Endothelial cell of umbilical vein (primary cell): ENCODE data around the gene EFNA5. TPM values are rescaled to one million over a fixed set of nuclear protein-coding genes. Genes with fewer than 3 reads are reported as not detected.

ENCODE experiments used
- BruUV-seq: library from RNA; stranded (reverse); fragments of 400-500 nt; replicated peaks from 2 replicates; lab custom pipeline; 2021; lab: Mats Ljungman, UMichigan
- CTCF ChIA-PET: fragments of 300-600, 350-600 bp; sonication (Branson Sonifier 250); formaldehyde crosslinking; loops from one replicate; lab custom pipeline; 2021; ENCODE audit warnings: antibody characterized with exemption, inconsistent platforms; lab: Charles Lee
- POLR2A ChIA-PET: fragments of 300-600, 350-600 bp; sonication (Branson Sonifier 250); formaldehyde crosslinking; loops from one replicate; lab custom pipeline; 2021; ENCODE audit warnings: antibody characterized with exemption, inconsistent platforms; lab: Charles Lee
- DNase-seq: peaks from one replicate; pipeline ENCODE4 v3.0.0-alpha.2; 2011; ENCODE audit warnings: low read depth, low spot score
- FAIRE-seq: peaks from 2 replicates; lab custom pipeline; 2011; peaks lifted over from hg19 to GRCh38; lab: Jason Lieb, UNC
- H2AFZ ChIP-seq: 2 replicates; pipeline ENCODE4 v1.6.0; 2012; ENCODE audit warnings: low read depth, low read length, control low read depth, inconsistent platforms
- H3K27ac ChIP-seq: 2 replicates; pipeline ENCODE4 v1.5.1; 2011; ENCODE audit warnings: low read depth, mild to moderate bottlenecking, control low read depth, low read length, moderate library complexity; ENCODE audit not compliant: insufficient read depth
- H3K27me3 ChIP-seq, 2 experiments: 2 replicates each; pipeline versions ENCODE4 v1.6.0 to v1.6.1; 2011; ENCODE audit warnings: low read length in 2 of 2, mixed read lengths in 1 of 2; ENCODE audit not compliant: control insufficient read depth in 2 of 2, insufficient read depth in 2 of 2
- H3K36me3 ChIP-seq, 2 experiments: 2 replicates in 1 of 2; 3 replicates in 1 of 2; pipeline ENCODE4 v1.5.1; 2011; ENCODE audit warnings: low read length in 2 of 2, mild to moderate bottlenecking in 1 of 2, moderate library complexity in 1 of 2; ENCODE audit not compliant: control insufficient read depth in 2 of 2, insufficient read depth in 2 of 2; ENCODE audit errors: extremely low read depth in 1 of 2
- H3K4me1 ChIP-seq: 3 replicates; pipeline ENCODE4 v1.5.1; 2011; ENCODE audit warnings: mild to moderate bottlenecking, low read length; ENCODE audit not compliant: control insufficient read depth, insufficient read depth; ENCODE audit errors: extremely low read depth
- H3K4me2 ChIP-seq: 2 replicates; pipeline ENCODE4 v1.6.1; 2011; ENCODE audit warnings: low read length, control low read depth, mixed read lengths; ENCODE audit not compliant: insufficient read depth
- H3K4me3 ChIP-seq, 3 experiments: fragments of 200-600 bp in 1 of 3; sonication (generic), shearing (Covaris generic) in 1 of 3; replicated peaks in 1 of 3; 2 replicates each; pipeline ENCODE4 v1.5.1; 2011 to 2016; ENCODE audit warnings: control low read depth in 3 of 3, low read length in 3 of 3, mild to moderate bottlenecking in 2 of 3, inconsistent platforms in 1 of 3, low read depth in 1 of 3, moderate library complexity in 1 of 3; ENCODE audit not compliant: insufficient read depth in 1 of 3
- H3K79me2 ChIP-seq: 2 replicates; pipeline ENCODE4 v1.6.0; 2012; ENCODE audit warnings: low read length, inconsistent platforms; ENCODE audit not compliant: control insufficient read depth, insufficient read depth
- H3K9ac ChIP-seq: replicated peaks from 2 replicates; pipeline ENCODE3; 2011; ENCODE audit warnings: low read length, control low read depth; ENCODE audit not compliant: insufficient read depth; ENCODE audit errors: extremely low read depth
- H3K9me1 ChIP-seq: replicated peaks from 3 replicates; pipeline ENCODE4 v1.6.0; 2011; ENCODE audit warnings: mild to moderate bottlenecking, low read length; ENCODE audit not compliant: control insufficient read depth, insufficient read depth; ENCODE audit errors: extremely low read depth
- H3K9me3 ChIP-seq: replicated peaks from 2 replicates; pipeline ENCODE4 v1.5.1; 2012; ENCODE audit warnings: low read length, inconsistent platforms; ENCODE audit not compliant: control insufficient read depth, insufficient read depth
- H4K20me1 ChIP-seq: replicated peaks from 2 replicates; pipeline ENCODE3; 2011; ENCODE audit warnings: mild to moderate bottlenecking, low read length; ENCODE audit not compliant: control insufficient read depth, insufficient read depth; ENCODE audit errors: extremely low read depth
- EZH2 ChIP-seq: IDR thresholded peaks from 2 replicates; pipeline ENCODE4 v1.6.1; 2012; ENCODE audit warnings: borderline replicate concordance, low read depth, mild to moderate bottlenecking, moderate library complexity, low read length, inconsistent platforms; ENCODE audit not compliant: severe bottlenecking
- FOS ChIP-seq: IDR thresholded peaks from 2 replicates; pipeline ENCODE4 v1.6.1; 2011; ENCODE audit warnings: mild to moderate bottlenecking, low read length, moderate library complexity, borderline replicate concordance; ENCODE audit not compliant: insufficient read depth
- GATA2 ChIP-seq: IDR thresholded peaks from 2 replicates; pipeline ENCODE4 v1.7.0; 2011; ENCODE audit warnings: low read depth, mild to moderate bottlenecking, moderate library complexity, mixed read lengths, low read length; ENCODE audit not compliant: insufficient read length, insufficient read depth
- JUN ChIP-seq: IDR thresholded peaks from 2 replicates; pipeline ENCODE4 v1.6.1; 2011; ENCODE audit warnings: borderline replicate concordance, low read depth; ENCODE audit not compliant: insufficient read length, insufficient read depth
- MYC ChIP-seq: IDR thresholded peaks from one replicate; pipeline ENCODE4 v1.6.1; 2011; ENCODE audit warnings: mild to moderate bottlenecking, low read depth, low read length
- POLR2A ChIP-seq: IDR thresholded peaks from 2 replicates; pipeline ENCODE4 v1.6.1; 2012; ENCODE audit warnings: low read depth, mild to moderate bottlenecking, control low read depth, low read length
- POLR2AphosphoS5 ChIP-seq: IDR thresholded peaks from 2 replicates; pipeline ENCODE4 v1.6.1; 2012; ENCODE audit warnings: low read depth, mild to moderate bottlenecking, control low read depth, low read length, moderate library complexity; ENCODE audit not compliant: insufficient read depth
- dilution Hi-C: fragments of 300-500 bp; cut with MboI; formaldehyde crosslinking; loops from one replicate; pipeline ENCODE4 v1.15.0; 2019; ENCODE audit warnings: low sequenced_read_pairs; ENCODE audit not compliant: extremely low pct_ligation_motif_present
- intact Hi-C: fragments of 100-400 bp; cut with micrococcal nuclease; formaldehyde crosslinking; loops from one replicate; pipeline ENCODE4 v1.10.0; 2022
- polyA plus RNA-seq, 4 experiments: library from polyadenylated mRNA; depleted of rRNA in 3 of 4; stranded (reverse) in 3 of 4; unstranded in 1 of 4; fragments of >200 nt; gene quantifications; 2 replicates each; pipeline versions ENCODE4 v1.2.1 to v1.2.3, GENCODE V29; 2011 to 2012; ENCODE audit warnings: missing spikeins in 1 of 4
- total RNA-seq: library from RNA; stranded (reverse); gene quantifications from 2 replicates; pipeline ENCODE4 v1.2.3, GENCODE V29; 2021
- TF ChIP-seq, protein P1 (sequence below), 2 donors: IDR thresholded peaks; 1 replicate in 1 of 2; 2 replicates in 1 of 2; pipeline ENCODE4 v1.5.1; 2011; ENCODE audit warnings: low read length in 2 of 2, mild to moderate bottlenecking in 2 of 2, moderate library complexity in 2 of 2, control low read depth in 1 of 2, inconsistent platforms in 1 of 2, low read depth in 1 of 2; ENCODE audit not compliant: insufficient read depth in 1 of 2; ENCODE audit errors: extremely low read depth in 1 of 2
- TF ChIP-seq, protein P2 (sequence below): IDR thresholded peaks from 2 replicates; pipeline ENCODE4 v1.6.1; 2011; ENCODE audit not compliant: insufficient read depth, insufficient read length

EFNA5 gene
- total and polyA plus RNA-seq, 2 donors (not counting 3 experiments of a cell fraction or from before 2014, with no cell fraction given), result 13.6 to 22.1 TPM

DNA sequence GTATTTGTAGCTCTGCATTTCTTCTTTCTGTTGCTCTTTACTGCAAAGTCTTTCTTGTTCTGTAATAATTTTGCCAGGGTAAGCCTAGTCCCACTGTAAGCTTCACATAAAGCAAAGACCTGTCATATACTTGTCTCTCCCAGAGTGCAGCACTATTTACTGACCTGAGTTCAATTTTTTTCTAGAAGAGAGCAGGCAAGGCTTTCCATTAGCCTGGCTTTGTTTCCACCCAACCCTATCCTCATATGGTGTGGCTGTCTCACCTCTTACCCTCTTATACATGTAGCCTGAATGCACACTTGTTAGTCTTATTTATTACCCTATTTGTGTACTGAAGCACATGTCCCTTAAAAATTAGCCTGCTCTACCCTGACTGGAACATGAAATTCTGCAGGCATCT is 170.4 kb downstream of the EFNA5 start:
- Histone ChIP-seq H4K20me1 (no peaks in the 10 kb centered on the region), H2AFZ (no peak overlapping the region), H3K27me3 (no peaks in the 10 kb centered on the region), H3K9me1 (no peaks in the 10 kb centered on the region), H3K4me2 (peak overlapping the region; percentile 82), H3K4me1 (peaks cover 24% of the 10 kb centered on the region), H3K9me3 (no peaks in the 10 kb centered on the region), H3K27ac (peak overlapping the region; percentile 14), H3K36me3 (peaks cover 0 to 3% of the 10 kb centered on the region in 2 experiments), H3K9ac (peak overlapping the region; percentile 98), H3K79me2 (peaks cover 42% of the 10 kb centered on the region), H3K4me3 (peak overlapping the region in 1 of 3 experiments; percentile 90)
- FAIRE-seq, result no peak
- POLR2A ChIA-PET, result interaction anchor here (0.6 kb wide), 1 partner anchor 42 kb away, joined by 5 read pairs; no protein-coding TSS in a partner anchor
- dilution Hi-C loops, result no loop called here
- intact Hi-C loops, result loop anchor here (2.0 kb wide), 1 partner anchor 172 kb away; no protein-coding TSS in a partner anchor
- CTCF ChIA-PET, result interaction anchor here (0.7 to 6.3 kb wide), 2 partner anchors 72 to 253 kb away, joined by 3 to 65 read pairs; no protein-coding TSS in a partner anchor
- TF ChIP-seq, protein P1, sequence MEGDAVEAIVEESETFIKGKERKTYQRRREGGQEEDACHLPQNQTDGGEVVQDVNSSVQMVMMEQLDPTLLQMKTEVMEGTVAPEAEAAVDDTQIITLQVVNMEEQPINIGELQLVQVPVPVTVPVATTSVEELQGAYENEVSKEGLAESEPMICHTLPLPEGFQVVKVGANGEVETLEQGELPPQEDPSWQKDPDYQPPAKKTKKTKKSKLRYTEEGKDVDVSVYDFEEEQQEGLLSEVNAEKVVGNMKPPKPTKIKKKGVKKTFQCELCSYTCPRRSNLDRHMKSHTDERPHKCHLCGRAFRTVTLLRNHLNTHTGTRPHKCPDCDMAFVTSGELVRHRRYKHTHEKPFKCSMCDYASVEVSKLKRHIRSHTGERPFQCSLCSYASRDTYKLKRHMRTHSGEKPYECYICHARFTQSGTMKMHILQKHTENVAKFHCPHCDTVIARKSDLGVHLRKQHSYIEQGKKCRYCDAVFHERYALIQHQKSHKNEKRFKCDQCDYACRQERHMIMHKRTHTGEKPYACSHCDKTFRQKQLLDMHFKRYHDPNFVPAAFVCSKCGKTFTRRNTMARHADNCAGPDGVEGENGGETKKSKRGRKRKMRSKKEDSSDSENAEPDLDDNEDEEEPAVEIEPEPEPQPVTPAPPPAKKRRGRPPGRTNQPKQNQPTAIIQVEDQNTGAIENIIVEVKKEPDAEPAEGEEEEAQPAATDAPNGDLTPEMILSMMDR (IDR thresholded peaks at IDR 0.05; ENCODE audit: extremely low read depth in 1 of 2, insufficient read depth in 1 of 2, low read depth in 1 of 2, low read length in 2 of 2), result no peak
- no peak for TF ChIP-seq POLR2A
- DNase-seq, result peak; percentile 23
- no TSS peak for BruUV-seq

DNA sequence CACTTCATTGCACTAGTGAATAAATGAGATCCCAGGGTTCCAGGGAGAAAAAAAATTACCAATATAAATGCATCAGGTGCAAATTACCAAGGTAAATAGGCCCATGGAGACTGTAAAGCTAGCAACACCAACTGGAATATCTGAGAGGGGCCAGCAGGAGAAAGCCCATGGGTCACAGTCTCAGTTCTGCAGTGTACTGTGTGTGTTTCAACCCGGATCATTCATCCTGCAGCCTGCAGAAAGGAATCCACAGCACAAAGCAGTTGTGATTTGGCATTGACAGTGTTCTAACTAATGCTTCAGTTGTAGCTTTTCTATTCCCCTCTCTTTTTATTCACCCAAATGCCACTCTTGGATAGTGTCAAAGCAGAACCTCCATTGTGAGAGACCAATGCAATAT is 171.0 kb downstream of the EFNA5 start:
- no peak overlapping the region for H3K27ac ChIP-seq
- H3K9me3 ChIP-seq, result no peaks in the 10 kb centered on the region
- peaks cover 0 to 3% of the 10 kb centered on the region in 2 experiments for H3K36me3 ChIP-seq
- no peaks in the 10 kb centered on the region for H4K20me1 ChIP-seq
- BruUV-seq, result no TSS peak
- H2AFZ ChIP-seq, result no peak overlapping the region
- H3K4me3 ChIP-seq, result no peak overlapping the region
- H3K79me2 ChIP-seq, result peaks cover 42% of the 10 kb centered on the region
- peak overlapping the region; percentile 82 for H3K4me2 ChIP-seq
- no peak overlapping the region for H3K9ac ChIP-seq
- no peaks in the 10 kb centered on the region for H3K27me3 ChIP-seq
- no peaks in the 10 kb centered on the region for H3K9me1 ChIP-seq
- TF ChIP-seq MYC (no peak), JUN (no peak), POLR2AphosphoS5 (no peak), POLR2A (no peak), EZH2 (no peak), FOS (no peak), GATA2 (no peak)
- TF ChIP-seq, protein P2, sequence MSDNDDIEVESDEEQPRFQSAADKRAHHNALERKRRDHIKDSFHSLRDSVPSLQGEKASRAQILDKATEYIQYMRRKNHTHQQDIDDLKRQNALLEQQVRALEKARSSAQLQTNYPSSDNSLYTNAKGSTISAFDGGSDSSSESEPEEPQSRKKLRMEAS, result no peak
- TF ChIP-seq, protein P1 (IDR thresholded peaks at IDR 0.05; ENCODE audit: extremely low read depth in 1 of 2, insufficient read depth in 1 of 2, low read depth in 1 of 2, low read length in 2 of 2), result no peak
- dilution Hi-C loops (no loop called here), intact Hi-C loops (loop anchor here (2.0 kb wide), 1 partner anchor 173 kb away; no protein-coding TSS in a partner anchor)
- H3K4me1 ChIP-seq, result peaks cover 24% of the 10 kb centered on the region
- POLR2A ChIA-PET, result interaction anchor here (0.6 kb wide), 1 partner anchor 43 kb away, joined by 5 read pairs; no protein-coding TSS in a partner anchor
- CTCF ChIA-PET, result interaction anchor here (0.7 to 6.3 kb wide), 2 partner anchors 72 to 253 kb away, joined by 3 to 65 read pairs; no protein-coding TSS in a partner anchor
- FAIRE-seq (no peak), DNase-seq (no peak)
